SK-N-SH treated with all-trans-retinoic acid at 6 μM for 48 hours (cell line): ENCODE data around the gene UMPS.

Experiments
- CREB5 ChIP-seq: fragments of 250-450 bp; sonication (Bioruptor Pico); IDR thresholded peaks from 2 replicates; pipeline ENCODE4 v1.5.1; 2020; ENCODE audit warnings: low read depth, mild to moderate bottlenecking, moderate library complexity
- ESRRG ChIP-seq: fragments of 250-450 bp; sonication (Bioruptor Pico); IDR thresholded peaks from 2 replicates; pipeline ENCODE4 v1.6.1; 2021; ENCODE audit warnings: mild to moderate bottlenecking
- TOX ChIP-seq: fragments of 250-450 bp; sonication (Bioruptor Pico); IDR thresholded peaks from 2 replicates; pipeline ENCODE4 v1.8.0; 2021; ENCODE audit warnings: mild to moderate bottlenecking, moderate library complexity, borderline replicate concordance
- ZFP3 ChIP-seq: fragments of 250-450 bp; sonication (Bioruptor Pico); IDR thresholded peaks from 2 replicates; pipeline ENCODE4 v1.5.0; 2020; ENCODE audit warnings: mild to moderate bottlenecking, moderate library complexity
- ZFP30 ChIP-seq: fragments of 450-650 bp; formaldehyde crosslinking; IDR thresholded peaks from 2 replicates; pipeline ENCODE4 v1.5.0; 2022; ENCODE audit warnings: mild to moderate bottlenecking, moderate library complexity

- no peak for TF ChIP-seq TOX
- no peak for TF ChIP-seq ZFP3
- no peak for TF ChIP-seq CREB5
- no peak for TF ChIP-seq ZFP30 (CRISPR knock-in tag)
- TF ChIP-seq ESRRG (CRISPR knock-in tag): no peak
Observed at GRCh38 chr3:124765197-124765840, 35.1 kb downstream of the UMPS start.
